WTC11 (cell line): ENCODE results near the gene EIF2AK3. TPM values are rescaled to one million over a fixed set of nuclear protein-coding genes. Genes with fewer than 3 reads are reported as not detected.
A peak's percentile ranks its signal among the peaks of the same experiment; 100 is the strongest.

ENCODE experiments used
- ATAC-seq: fragments of 200-7000 bp; cut with Tn5 transposase; 2 replicates; pipeline ENCODE4 v1.10.0; 2021; ENCODE audit warnings: mild to moderate bottlenecking, moderate library complexity
- CTCF ChIA-PET: fragments of 300-600 bp; sonication (Branson Sonifier 250); formaldehyde crosslinking; loops from one replicate; lab custom pipeline; 2021; ENCODE audit warnings: antibody characterized with exemption; lab: Charles Lee
- POLR2A ChIA-PET: fragments of 350-600 bp; sonication (Branson Sonifier 250); formaldehyde crosslinking; loops from one replicate; lab custom pipeline; 2021; ENCODE audit warnings: antibody characterized with exemption; lab: Charles Lee
- DNase-seq: peaks from one replicate; pipeline ENCODE4 v3.0.0; 2021; ENCODE audit warnings: low spot score
- H3K27ac Mint-ChIP-seq: 2 replicates; pipeline ENCODE4 v1.8.0; 2021; ENCODE audit warnings: mixed read lengths
- H3K27me3 Mint-ChIP-seq: 2 replicates; pipeline ENCODE4 v1.8.0; 2021; ENCODE audit warnings: low read depth, mild to moderate bottlenecking, moderate library complexity, mixed read lengths
- H3K36me3 Mint-ChIP-seq: 2 replicates; pipeline ENCODE4 v1.8.0; 2021; ENCODE audit warnings: mixed read lengths
- H3K4me1 Mint-ChIP-seq: 2 replicates; pipeline ENCODE4 v1.8.0; 2022; ENCODE audit warnings: mixed read lengths
- H3K4me3 Mint-ChIP-seq: 2 replicates; pipeline ENCODE4 v1.8.0; 2021; ENCODE audit warnings: mild to moderate bottlenecking, moderate library complexity, mixed read lengths
- H3K9me3 Mint-ChIP-seq: 2 replicates; pipeline ENCODE4 v1.8.0; 2021; ENCODE audit warnings: mixed read lengths
- ATF1 ChIP-seq: sonication (generic); formaldehyde crosslinking; IDR thresholded peaks from 2 replicates; pipeline ENCODE4 v1.8.1; 2023; ENCODE audit warnings: mild to moderate bottlenecking, moderate library complexity, missing genetic modification reagents
- ATF3 ChIP-seq: sonication (generic); formaldehyde crosslinking; conservative IDR thresholded peaks from 2 replicates; pipeline ENCODE4 v1.8.1; 2022; ENCODE audit warnings: mild to moderate bottlenecking, missing genetic modification reagents
- E2F1 ChIP-seq: sonication (generic); formaldehyde crosslinking; IDR thresholded peaks from 2 replicates; pipeline ENCODE4 v1.8.0; 2022; ENCODE audit warnings: mild to moderate bottlenecking, missing genetic modification reagents
- EMX1 ChIP-seq: fragments of 250-450 bp; sonication (Bioruptor Pico); IDR thresholded peaks from 2 replicates; pipeline ENCODE4 v1.8.0; 2021; ENCODE audit warnings: mild to moderate bottlenecking
- ERG ChIP-seq: fragments of 250-450 bp; sonication (Bioruptor Pico); IDR thresholded peaks from 2 replicates; pipeline ENCODE4 v1.8.0; 2021; ENCODE audit warnings: mild to moderate bottlenecking
- ESRRA ChIP-seq: sonication (generic); formaldehyde crosslinking; IDR thresholded peaks from 2 replicates; pipeline ENCODE4 v1.8.1; 2022; ENCODE audit warnings: mild to moderate bottlenecking, missing genetic modification reagents, borderline replicate concordance
- FOXK1 ChIP-seq: sonication (generic); formaldehyde crosslinking; IDR thresholded peaks from 2 replicates; pipeline ENCODE4 v1.8.0; 2022; ENCODE audit warnings: mild to moderate bottlenecking, moderate library complexity, missing genetic modification reagents
- FOXP4 ChIP-seq: sonication (generic); formaldehyde crosslinking; IDR thresholded peaks from 2 replicates; pipeline ENCODE4 v1.8.0; 2022; ENCODE audit warnings: mild to moderate bottlenecking, missing genetic modification reagents
- HMGA2 ChIP-seq: fragments of 250-450 bp; sonication (Bioruptor Pico); IDR thresholded peaks from 2 replicates; pipeline ENCODE4 v1.4.0; 2021; ENCODE audit warnings: mild to moderate bottlenecking, moderate library complexity
- HMGXB4 ChIP-seq: sonication (generic); formaldehyde crosslinking; IDR thresholded peaks from 2 replicates; pipeline ENCODE4 v1.8.1; 2023; ENCODE audit warnings: mild to moderate bottlenecking, moderate library complexity, missing genetic modification reagents
- KAT7 ChIP-seq: sonication (generic); formaldehyde crosslinking; IDR thresholded peaks from 2 replicates; pipeline ENCODE4 v1.8.1; 2023; ENCODE audit warnings: missing genetic modification reagents, mild to moderate bottlenecking, borderline replicate concordance
- NFE2L1 ChIP-seq: sonication (generic); formaldehyde crosslinking; IDR thresholded peaks from 2 replicates; pipeline ENCODE4 v1.8.1; 2023; ENCODE audit warnings: missing genetic modification reagents
- PRRX2 ChIP-seq: fragments of 250-450 bp; sonication (Bioruptor Pico); IDR thresholded peaks from 2 replicates; pipeline ENCODE4 v1.8.0; 2021; ENCODE audit warnings: mild to moderate bottlenecking
- TEAD1 ChIP-seq: sonication (generic); formaldehyde crosslinking; IDR thresholded peaks from 2 replicates; pipeline ENCODE4 v1.8.0; 2022; ENCODE audit warnings: mild to moderate bottlenecking, missing genetic modification reagents
- TP53 ChIP-seq: sonication (generic); formaldehyde crosslinking; IDR thresholded peaks from 2 replicates; pipeline ENCODE4 v1.8.1; 2023; ENCODE audit warnings: mild to moderate bottlenecking, missing genetic modification reagents
- USF2 ChIP-seq: sonication (generic); formaldehyde crosslinking; IDR thresholded peaks from 2 replicates; pipeline ENCODE4 v1.8.1; 2023; ENCODE audit warnings: mild to moderate bottlenecking, missing genetic modification reagents, moderate library complexity
- ZNF219 ChIP-seq: sonication (generic); formaldehyde crosslinking; IDR thresholded peaks from 2 replicates; pipeline ENCODE4 v1.8.0; 2023; ENCODE audit warnings: missing genetic modification reagents, mild to moderate bottlenecking, borderline replicate concordance
- ZNF263 ChIP-seq: sonication (generic); formaldehyde crosslinking; IDR thresholded peaks from 2 replicates; pipeline ENCODE4 v1.8.1; 2022; ENCODE audit warnings: low read depth, mild to moderate bottlenecking, moderate library complexity, missing genetic modification reagents
- ZNF281 ChIP-seq: sonication (generic); formaldehyde crosslinking; IDR thresholded peaks from 2 replicates; pipeline ENCODE4 v1.8.0; 2023; ENCODE audit warnings: mild to moderate bottlenecking, missing genetic modification reagents
- ZNF317 ChIP-seq: sonication (generic); formaldehyde crosslinking; IDR thresholded peaks from 2 replicates; pipeline ENCODE4 v1.8.1; 2023; ENCODE audit warnings: low read depth, mild to moderate bottlenecking, moderate library complexity, missing genetic modification reagents, borderline replicate concordance
- total RNA-seq: library from RNA; stranded (reverse); gene quantifications from 3 replicates; pipeline ENCODE4 v1.2.3, GENCODE V29; 2021

EIF2AK3 gene
- total RNA-seq, 1 experiment from 2014 or later: 20.8 TPM

- DNase-seq (no peak), ATAC-seq (peak; percentile 86)
- no peak overlapping the region for H3K4me3 Mint-ChIP-seq
- peaks cover 23% of the 10 kb centered on the region for H3K9me3 Mint-ChIP-seq
- peaks cover 31% of the 10 kb centered on the region for H3K4me1 Mint-ChIP-seq
- peaks cover 22% of the 10 kb centered on the region for H3K36me3 Mint-ChIP-seq
- ChIA-PET CTCF (interaction anchor here (1.1 to 1.5 kb wide), 2 partner anchors 13 to 49 kb away, joined by 3 read pairs; no protein-coding TSS in a partner anchor), POLR2A (interaction anchor here (0.6 to 1.0 kb wide), 2 partner anchors 339 to 545 kb away, joined by 3 to 4 read pairs; no protein-coding TSS in a partner anchor)
- H3K27me3 Mint-ChIP-seq: no peaks in the 10 kb centered on the region; the same call in 1 of the 2 replicates
- peak overlapping the region; percentile 96 for H3K27ac Mint-ChIP-seq
- no peak for TF ChIP-seq TEAD1 (CRISPR knock-in tag)
- 0 out of 2 replicates have a peak, but pooled peaks have one; percentile 25 for TF ChIP-seq FOXK1 (CRISPR knock-in tag)
- TF ChIP-seq ATF3 (CRISPR knock-in tag): no peak
- TF ChIP-seq ZNF219 (CRISPR knock-in tag): no peak
- TF ChIP-seq ZNF317 (CRISPR knock-in tag): no peak
- TF ChIP-seq PRRX2 (CRISPR knock-in tag): no peak
- TF ChIP-seq HMGXB4 (CRISPR knock-in tag): no peak
- TF ChIP-seq EMX1 (CRISPR knock-in tag): no peak
- TF ChIP-seq TP53 (CRISPR knock-in tag): peak; percentile 95
- no peak for TF ChIP-seq ESRRA (CRISPR knock-in tag)
- TF ChIP-seq ZNF263 (CRISPR knock-in tag): no peak
- TF ChIP-seq ATF1 (CRISPR knock-in tag): no peak
Observed at GRCh38 chr2:88538362-88538917, 88.8 kb downstream of the EIF2AK3 start.

- CTCF ChIA-PET: interaction anchor here (1.1 to 1.5 kb wide), 2 partner anchors 14 to 48 kb away, joined by 3 read pairs; no protein-coding TSS in a partner anchor
- Mint-ChIP-seq H3K36me3 (peaks cover 22% of the 10 kb centered on the region), H3K9me3 (peaks cover 23% of the 10 kb centered on the region), H3K4me3 (no peak overlapping the region), H3K4me1 (peaks cover 31% of the 10 kb centered on the region), H3K27me3 (no peaks in the 10 kb centered on the region; the same call in 1 of the 2 replicates), H3K27ac (peak overlapping the region; percentile 91)
- ATAC-seq (peak; percentile 65), DNase-seq (peak; percentile 34)
- POLR2A ChIA-PET: interaction anchor here (0.5 to 1.0 kb wide), 2 partner anchors 74 to 338 kb away, joined by 3 read pairs; no protein-coding TSS in a partner anchor
- TF ChIP-seq NFE2L1: no peak
- 0 out of 2 replicates have a peak, but pooled peaks have one; percentile 23 for TF ChIP-seq USF2 (CRISPR knock-in tag)
Observed at GRCh38 chr2:88537640-88538039, 89.6 kb downstream of the EIF2AK3 start.

GRCh38 chr2:88530081-88530480 lies 97.2 kb downstream of the EIF2AK3 start:
- POLR2A ChIA-PET: no interaction called here
- CTCF ChIA-PET: no interaction called here
- TF ChIP-seq FOXP4 (CRISPR knock-in tag) (no peak), HMGA2 (CRISPR knock-in tag) (no peak), KAT7 (CRISPR knock-in tag) (no peak), E2F1 (no peak), ESRRA (CRISPR knock-in tag) (no peak), ERG (CRISPR knock-in tag) (no peak), ATF3 (CRISPR knock-in tag) (no peak), ZNF281 (CRISPR knock-in tag) (no peak)

More at GRCh38 chr2:88530081-88530480, 97.2 kb downstream of the EIF2AK3 start:
- H3K36me3 Mint-ChIP-seq: peaks cover 3% of the 10 kb centered on the region; the same call in 1 of the 2 replicates
- peaks cover 4% of the 10 kb centered on the region; the same call in 1 of the 2 replicates for H3K9me3 Mint-ChIP-seq
- ATAC-seq (no peak), DNase-seq (no peak)
- no peak overlapping the region for H3K27ac Mint-ChIP-seq
- no peak overlapping the region for H3K4me3 Mint-ChIP-seq
- peaks cover 8% of the 10 kb centered on the region for H3K4me1 Mint-ChIP-seq
- H3K27me3 Mint-ChIP-seq: no peaks in the 10 kb centered on the region; the same call in 1 of the 2 replicates
